Embryonic facial prominence (tissue), 1 donor: ENCODE measurements around the gene OR2V2.
"Not testable (repeated sequence)": the region's sequence is repeated elsewhere in the genome, so short reads cannot be mapped to it uniquely, and the experiment has no call there.

Experiments used
- DNase-seq: peaks from one replicate; pipeline ENCODE4 v3.0.0-alpha.2; 2016; ENCODE audit errors: extremely low spot score

The OR2V2 gene

DNA sequence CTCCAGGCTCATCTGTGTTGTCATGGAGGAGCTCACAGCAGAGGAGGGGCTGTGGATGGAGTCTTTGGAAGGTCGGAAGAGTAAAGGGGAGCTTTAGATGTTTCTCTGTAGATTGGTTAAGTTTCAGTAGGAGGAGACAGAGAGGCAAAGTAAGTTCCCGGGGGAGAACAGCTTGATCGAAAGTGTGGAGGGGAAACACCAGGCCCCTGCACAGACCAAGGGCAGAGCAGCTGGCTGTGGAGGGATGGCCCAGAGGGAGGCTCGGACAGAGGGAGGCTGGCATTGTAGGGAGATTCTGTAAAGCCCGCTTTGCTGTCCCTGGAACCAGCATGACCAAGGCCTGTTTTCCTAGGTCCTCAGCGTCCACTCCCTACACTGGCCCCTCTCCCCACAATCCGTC lies 5.3 kb upstream of the OR2V2 start:
- DNase-seq, result no peak

- no peak for DNase-seq
These were observed 2.3 kb upstream of the OR2V2 start for GRCh38 chr5:181145133-181145532.

DNA sequence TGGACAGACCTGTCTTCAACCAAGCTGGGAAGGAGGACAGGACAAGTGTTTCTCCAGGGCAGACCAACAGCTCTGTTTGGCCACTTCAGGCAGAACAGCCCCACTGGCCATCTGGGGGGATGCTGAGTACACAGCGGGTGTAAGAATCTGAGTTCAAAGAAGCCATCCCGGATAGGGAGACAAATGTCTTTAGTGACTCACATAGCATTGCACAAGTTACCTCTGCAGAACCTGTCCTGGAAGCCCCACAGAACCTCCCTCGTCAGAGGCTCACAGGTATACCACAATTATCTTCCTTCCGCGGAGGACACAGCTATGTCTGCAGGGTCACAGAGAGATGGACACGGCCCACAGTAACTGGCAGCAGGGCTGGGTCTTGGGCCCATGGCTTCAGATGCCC lies 2.0 kb downstream of the OR2V2 start:
- DNase-seq, result no peak

DNA sequence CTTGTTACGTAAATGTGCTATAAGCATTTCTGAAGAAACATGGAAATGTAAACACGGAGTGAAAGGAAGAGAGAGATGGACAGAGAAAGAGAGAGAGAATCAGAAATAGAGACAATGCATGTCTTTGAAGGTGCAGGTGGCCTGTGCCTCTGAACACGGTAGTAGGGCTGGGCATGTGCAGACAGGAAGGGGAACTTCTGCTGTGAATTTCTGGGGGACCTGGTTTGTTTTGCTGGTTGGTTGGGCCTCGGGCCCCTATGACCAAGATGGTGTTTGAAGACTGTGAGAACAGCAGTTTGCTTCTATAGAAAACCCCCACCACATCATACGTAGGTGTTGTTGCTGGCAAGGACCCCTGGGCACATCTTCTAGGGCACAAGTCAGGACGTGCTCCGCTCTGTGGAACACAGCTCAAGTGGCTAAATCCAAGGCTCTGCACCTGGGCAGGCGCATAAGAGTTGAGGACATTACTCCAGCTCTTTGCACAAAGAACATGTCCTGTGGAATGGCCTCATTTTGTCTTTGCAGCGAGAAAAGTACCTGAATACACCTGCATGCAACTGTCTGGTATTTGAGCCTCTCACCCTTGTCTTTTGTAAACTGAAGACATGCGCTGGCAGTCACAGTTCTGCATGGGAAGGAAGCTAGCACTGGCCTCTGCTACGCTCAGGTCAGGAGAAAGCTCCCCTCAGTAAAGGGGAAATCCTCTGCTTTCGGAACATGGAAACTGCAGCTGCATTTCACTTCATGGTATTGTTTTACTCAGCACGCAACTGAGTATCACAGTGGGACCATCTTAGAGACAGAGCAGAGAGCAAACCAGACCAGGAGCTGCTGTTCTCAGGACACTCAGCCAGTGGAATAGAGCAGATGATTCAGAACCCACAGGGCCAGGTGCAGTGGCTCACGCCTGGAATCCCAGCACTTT lies 2.7 kb downstream of the OR2V2 start:
- no peak for DNase-seq

DNA sequence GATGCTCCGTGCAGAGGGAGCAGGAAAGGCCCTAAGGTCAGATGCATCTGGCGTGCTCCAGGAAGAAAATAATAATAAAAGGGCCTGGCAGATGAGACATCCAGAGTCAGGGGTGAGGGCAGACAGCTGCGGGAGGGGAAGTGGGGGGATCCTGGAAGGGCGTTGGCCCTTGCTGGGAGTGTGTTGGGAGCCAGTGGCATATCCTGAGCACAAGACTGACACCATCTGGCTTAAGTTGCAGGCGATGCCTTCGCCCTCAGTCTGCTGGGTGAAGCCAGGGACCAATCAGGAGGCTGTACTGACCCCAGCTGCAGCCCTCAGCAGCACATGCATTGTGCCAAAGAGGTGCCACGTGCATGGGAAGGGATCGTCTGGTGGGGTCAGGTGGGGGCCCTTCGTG lies 3.8 kb downstream of the OR2V2 start:
- no peak for DNase-seq

- no peak for DNase-seq
These were observed 5.0 kb downstream of the OR2V2 start for GRCh38 chr5:181152406-181152805.

DNA sequence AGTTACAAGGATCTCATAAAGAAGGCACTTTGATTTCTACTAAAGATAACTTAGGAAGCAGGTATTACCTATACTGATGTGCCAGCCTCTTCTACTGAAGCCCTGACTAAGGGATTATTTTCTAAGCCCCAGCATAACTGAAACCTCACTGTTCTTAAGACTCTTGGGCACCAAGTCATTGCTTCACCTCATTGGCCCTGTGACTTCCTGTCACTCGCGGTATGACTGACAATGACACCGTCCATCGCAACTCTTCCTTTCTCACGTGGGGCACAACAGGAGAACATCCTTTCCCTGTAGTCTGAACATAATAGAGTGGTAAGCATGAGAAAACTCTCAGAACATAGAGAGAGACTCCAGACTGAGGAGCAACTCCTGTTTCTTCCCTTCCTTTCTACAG lies 6.4 kb downstream of the OR2V2 start:
- no peak for DNase-seq

- no peak for DNase-seq
These were observed 9.4 kb downstream of the OR2V2 start for GRCh38 chr5:181156758-181157157.

DNA sequence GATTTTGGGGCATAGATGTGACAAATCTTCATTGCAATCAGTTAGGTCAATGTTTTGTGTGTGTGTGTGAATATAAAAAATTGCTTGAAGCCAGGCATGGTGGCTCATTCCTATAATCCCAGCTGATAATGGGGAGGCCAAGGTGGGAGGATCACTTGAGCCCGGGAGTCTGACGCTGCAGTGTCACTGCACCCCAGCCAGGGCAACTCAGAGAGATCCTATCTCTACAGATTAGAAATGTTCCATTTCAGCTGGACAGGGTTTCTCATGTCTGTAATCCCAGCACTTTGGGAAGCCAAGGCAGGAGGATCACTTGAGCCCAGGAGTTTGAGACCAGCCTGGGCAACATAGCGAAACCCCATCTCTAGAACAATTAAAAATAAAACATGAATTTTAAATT lies 11.5 kb downstream of the OR2V2 start:
- DNase-seq, result no peak

- DNase-seq, result no peak
These were observed 12.1 kb downstream of the OR2V2 start for GRCh38 chr5:181159286-181160151.

DNA sequence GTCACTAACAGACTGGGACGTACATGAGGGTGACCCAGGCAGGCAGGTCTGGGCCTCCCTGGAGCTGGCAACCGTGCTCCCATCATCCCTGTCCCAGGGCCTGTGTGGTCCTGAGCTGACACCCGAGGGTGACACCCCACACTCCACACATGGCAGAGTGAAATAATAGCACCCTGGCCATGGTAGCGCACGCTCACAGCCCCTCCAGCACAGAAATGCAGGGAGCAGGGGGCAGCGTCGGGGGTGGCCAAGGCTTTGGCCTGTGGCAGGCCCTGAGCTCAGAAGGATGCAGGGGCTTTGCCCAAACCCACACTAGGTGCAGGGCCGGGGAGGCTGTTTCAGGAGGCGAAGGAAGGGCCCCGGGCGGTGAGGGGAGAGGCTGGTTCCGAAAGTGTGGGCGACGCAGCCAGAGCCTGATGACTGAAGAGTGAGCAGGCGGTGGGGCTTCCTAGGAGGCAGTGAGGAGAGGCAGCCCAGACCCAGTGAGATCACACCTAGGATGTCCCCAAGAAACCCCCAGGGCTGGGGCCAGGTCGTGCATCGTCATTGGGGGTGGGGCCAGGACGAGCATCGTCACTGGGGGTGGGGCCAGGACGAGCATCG lies 12.9 kb downstream of the OR2V2 start:
- DNase-seq, result no peak

DNA sequence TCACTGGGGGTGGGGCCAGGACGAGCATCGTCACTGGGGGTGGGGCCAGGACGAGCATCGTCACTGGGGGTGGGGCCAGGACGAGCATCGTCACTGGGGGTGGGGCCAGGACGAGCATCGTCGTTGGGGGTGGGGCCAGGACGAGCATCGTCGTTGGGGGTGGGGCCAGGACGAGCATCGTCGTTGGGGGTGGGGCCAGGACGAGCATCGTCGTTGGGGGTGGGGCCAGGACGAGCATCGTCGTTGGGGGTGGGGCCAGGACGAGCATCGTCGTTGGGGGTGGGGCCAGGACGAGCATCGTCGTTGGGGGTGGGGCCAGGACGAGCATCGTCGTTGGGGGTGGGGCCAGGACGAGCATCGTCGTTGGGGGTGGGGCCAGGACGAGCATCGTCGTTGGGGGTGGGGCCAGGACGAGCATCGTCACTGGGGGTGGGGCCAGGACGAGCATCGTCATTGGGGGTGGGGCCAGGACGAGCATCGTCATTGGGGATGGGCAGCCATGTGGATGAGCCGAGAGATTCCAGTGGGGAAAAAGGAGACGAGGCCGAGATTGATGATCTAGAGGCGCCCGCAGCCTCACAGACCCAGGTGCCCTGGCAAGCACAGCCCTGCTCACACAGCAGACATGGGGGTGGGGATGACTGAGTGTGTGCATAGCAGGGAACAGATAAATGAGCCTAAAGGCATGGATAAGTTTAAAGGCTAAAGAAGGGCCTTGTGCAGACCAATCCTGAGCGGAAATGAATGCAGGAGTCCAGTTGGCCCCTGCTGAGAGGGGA lies 13.6 kb downstream of the OR2V2 start:
- DNase-seq, result not testable (repeated sequence)

- DNase-seq, result no peak
These were observed 14.3 kb downstream of the OR2V2 start for GRCh38 chr5:181161534-181162175.

GRCh38 chr5:181163487-181164075 lies 16.2 kb downstream of the OR2V2 start:
- no peak for DNase-seq

- no peak for DNase-seq
These were observed 16.9 kb downstream of the OR2V2 start for GRCh38 chr5:181164076-181164952.

GRCh38 chr5:181166812-181167733 lies 19.7 kb downstream of the OR2V2 start:
- no peak for DNase-seq

- no peak for DNase-seq
These were observed 20.6 kb downstream of the OR2V2 start for GRCh38 chr5:181167814-181168488.

DNA sequence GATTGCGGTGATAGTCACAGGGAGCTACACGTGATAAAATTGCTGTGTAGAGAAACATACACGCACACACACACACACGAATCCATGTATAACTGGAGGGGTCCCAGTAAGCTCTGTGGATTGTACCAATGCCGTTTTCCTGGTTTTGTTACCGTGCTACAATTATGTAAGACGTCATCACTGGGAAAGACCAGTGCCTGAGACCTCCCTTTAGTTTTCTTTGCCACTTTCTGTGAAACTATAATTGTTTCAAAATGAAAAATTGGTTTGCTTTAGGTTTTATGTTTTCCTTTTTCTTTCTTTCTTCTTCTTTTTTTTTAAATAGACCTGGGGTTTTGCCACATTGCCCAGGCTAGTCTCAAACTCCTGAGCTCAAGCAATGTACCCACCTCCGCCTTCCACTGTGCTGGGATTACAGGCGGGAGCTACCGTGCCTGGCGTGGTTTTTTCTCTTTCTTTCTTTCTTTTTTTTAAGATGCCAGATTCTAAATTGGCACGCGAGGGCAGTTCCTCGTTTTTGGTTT lies 21.3 kb downstream of the OR2V2 start:
- DNase-seq, result no peak
